HG02870 (cell line): ENCODE measurements around the gene FAAH.

Experiments used
- ATAC-seq: cut with Tn5 transposase; IDR thresholded peaks from one replicate; pipeline ENCODE4 v1.9.1; 2021; ENCODE audit warnings: mild to moderate bottlenecking, moderate library complexity; ENCODE audit not compliant: unreplicated experiment

The FAAH gene

DNA sequence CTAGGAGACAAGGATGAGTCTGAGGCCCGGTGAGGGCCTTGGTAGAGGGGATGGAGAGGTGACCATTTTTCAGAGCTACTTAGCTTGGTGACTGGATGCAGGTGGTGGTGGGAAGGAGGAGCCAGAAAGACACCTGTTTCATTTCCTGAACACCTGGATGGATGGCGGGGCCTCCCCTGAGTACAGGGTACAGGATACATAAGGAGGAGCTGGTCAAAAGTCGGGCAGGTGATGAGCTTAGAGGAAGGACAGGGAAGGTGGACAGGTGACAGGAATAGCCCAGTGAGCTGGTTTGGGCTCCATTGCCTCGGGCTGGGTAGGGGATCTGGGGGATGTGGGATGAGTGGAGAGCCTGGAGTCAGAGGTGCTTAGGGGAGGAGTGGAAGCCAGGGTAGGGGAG, 6.3 kb downstream of the FAAH start:
- ATAC-seq: no peak

DNA sequence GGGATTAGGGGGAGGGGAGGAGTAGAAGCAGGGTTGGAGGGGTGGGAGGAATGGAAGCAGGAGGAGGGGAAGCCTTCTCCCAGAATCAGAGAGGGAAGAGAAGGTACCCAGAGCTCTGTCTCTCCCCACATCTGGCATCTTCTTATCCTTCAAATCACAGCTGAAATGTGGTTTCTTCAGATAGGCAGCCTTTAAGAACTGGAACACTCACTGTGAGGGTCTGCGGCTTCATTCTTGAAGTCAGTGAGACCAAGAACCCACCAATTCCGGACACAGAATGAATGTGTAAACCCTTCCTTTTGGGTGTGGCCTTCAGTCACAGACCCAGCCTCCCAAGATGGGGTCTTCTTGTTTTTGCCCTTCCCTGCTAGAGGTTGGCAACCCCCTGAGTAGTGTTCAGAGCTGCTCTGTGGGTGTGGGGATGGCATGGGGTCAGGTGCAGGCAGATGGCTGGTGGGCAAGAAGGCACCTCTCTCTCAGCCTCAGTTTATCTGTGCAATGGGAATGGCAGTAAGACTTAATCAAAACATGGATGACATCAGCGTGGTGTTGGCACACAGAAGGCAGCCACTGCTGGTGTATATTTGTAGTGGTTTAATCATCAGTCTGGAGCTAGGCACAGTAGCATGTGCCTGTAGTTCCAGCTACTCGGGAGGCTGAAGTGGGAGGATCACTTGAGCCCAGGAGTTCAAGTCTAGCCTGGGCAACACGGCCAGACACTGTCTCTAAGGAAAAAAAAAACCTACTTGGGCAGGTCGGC, 7.2 kb downstream of the FAAH start:
- ATAC-seq: no peak

DNA sequence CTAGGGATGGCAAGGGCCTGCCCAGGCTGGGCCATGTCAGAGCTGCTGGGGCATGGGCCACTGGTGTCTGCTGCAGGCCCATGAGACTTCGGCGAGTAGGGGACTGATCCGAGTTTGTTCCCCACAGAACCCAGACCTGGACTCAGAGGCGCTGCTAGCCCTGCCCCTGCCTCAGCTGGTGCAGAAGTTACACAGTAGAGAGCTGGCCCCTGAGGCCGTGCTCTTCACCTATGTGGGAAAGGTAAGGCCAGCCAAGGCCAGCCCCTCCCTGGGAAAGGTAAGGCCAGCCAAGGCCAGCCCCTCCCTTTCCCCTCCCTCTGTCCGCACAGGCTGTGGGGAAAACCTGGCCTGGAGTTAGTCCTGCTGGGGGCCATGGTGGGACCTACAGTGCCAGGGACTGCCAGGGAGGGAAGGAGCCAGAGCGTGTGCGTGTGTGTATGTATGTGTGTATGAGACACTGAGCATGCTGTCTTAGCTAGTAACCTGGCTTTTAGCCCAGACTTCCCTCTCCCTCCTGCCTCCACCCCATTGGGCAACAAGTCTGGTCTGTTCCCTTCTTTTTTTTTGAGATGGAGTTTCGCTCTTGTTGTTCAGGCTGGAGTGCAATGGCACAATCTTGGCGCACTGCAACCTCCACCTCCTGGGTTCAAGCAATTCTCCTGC, 8.0 kb downstream of the FAAH start:
- ATAC-seq: no peak

DNA sequence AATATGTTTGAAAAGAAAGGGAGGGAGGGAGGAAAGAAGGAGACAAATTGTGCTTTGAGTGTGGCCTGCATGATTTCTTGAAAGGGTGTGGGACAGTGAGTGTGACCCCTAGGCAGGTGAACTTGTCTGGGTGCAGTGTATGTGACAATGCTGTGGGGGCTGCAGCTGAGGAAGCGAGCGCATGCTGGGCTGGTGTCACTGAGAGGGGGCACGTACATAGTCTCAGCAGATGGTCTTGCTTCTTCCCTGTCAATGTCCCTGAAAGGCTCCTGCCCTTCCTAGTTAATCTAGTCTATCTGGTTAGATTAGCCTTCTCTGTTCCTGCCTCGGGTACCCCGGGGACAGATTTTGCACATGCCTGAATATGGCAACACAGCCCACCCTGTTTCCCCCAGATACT, 9.8 kb downstream of the FAAH start:
- no peak for ATAC-seq

DNA sequence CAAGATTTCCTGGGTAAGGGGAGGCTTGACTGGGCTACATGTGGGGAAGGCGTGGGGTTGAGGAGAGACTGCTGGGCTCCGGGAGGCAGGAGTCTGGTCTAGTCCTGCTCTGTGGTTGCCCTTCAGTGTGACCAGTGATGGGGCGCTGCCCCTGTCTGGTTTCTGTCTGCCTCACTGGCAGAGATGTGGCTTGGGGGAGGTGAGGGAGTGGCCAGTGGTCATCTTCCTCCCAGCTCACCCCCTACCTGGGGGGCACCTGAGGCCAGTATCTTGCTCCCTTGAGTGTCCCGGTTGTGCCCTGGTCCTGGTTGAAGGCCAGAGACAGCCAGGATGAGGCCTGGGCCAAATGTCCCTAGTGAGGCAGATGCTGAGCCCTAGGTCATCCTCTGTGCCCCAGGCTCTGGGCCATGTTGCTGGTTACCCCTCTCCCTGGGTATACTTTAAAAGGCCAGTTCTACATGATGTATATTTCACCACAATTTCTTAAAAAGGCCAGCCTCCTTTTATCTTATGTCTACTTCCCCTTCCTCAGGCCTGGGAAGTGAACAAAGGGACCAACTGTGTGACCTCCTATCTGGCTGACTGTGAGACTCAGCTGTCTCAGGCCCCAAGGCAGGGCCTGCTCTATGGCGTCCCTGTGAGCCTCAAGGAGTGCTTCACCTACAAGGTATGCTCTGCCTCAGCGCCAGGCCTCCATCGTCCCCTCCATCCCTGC, 10.5 kb downstream of the FAAH start:
- no peak for ATAC-seq

DNA sequence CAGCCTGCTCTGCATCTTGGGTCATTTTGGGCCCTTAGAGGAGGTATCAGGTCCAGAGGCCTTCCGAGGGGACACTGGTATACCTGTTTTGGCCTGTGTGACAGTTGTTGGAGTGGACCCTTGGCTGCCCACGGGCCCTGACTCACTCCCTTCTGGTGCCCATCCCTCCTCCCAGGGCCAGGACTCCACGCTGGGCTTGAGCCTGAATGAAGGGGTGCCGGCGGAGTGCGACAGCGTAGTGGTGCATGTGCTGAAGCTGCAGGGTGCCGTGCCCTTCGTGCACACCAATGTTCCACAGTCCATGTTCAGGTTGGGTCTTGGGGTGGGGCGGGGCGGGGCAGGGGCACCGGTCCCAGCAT, 11.1 kb downstream of the FAAH start:
- ATAC-seq: no peak

DNA sequence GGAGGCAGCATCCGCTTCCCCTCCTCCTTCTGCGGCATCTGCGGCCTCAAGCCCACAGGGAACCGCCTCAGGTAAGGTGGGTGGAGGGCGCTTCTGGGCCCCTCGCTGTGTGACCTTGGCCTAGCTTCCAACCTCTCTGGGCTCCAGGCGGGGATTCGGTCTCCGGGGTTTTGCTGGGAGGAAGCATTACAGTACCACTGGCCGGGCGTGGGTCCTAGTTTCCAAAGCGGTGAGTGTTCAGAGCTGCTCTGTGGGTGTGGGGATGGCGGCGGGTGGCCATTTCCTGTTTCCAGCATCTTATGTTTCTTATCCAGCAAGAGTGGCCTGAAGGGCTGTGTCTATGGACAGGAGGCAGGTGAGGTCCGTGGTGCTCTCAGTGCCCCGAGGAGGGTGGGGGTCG, 11.6 kb downstream of the FAAH start:
- ATAC-seq: no peak

DNA sequence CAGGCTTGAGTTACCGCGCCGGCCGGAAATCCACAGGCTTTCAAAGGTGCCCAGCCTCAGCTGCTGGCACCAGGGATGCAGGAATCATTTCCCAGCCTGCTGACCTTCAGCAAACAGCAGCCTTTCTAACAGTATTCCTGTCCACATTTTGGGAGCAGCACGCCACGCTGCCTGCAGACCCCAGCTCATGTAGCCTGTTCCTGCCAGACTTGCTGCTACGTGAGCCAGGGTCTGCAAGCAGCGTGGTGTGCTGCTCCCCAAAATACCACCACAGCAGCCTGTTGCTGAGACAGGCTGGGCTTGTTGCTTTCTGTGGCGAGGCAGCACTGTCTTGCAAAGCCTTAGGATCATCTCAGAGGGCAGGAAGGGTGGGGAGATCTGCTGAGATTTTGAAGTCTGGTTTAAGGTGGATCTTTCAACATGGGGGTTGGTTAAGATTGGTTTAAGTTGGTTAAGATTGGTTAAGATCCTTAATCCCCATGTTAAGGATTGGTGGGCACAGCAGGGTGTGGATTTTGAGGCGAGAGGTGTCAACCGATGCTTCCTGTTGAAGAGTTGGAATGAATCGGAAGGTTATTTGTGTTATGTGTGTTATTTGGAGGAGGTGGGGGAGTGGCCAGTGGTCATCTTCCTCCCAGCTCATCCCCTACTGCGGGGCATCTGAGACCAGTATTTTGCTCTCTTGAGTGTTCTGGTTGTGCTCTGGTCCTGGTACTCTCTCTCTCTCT, 12.9 kb downstream of the FAAH start:
- no peak for ATAC-seq

DNA sequence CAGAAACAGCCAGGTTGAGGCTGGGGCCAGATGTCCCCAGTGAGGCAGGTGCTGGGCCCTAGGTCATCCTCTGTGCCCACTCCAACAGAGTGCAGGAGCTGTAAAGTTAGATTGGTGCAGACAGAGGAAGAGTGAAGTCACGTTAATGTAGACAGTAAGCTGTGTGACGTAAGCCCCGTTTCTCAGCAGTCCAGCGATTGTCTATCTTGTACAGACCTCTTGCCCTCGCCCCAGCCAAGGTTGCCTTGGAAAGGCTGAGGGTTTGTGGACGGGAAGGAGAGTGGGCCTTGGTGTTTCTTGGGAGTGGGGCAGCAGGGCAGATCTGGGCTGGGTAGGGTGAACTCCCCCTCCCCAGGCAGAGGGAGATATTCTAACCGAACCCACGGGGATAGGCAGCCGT, 13.5 kb downstream of the FAAH start:
- no peak for ATAC-seq

DNA sequence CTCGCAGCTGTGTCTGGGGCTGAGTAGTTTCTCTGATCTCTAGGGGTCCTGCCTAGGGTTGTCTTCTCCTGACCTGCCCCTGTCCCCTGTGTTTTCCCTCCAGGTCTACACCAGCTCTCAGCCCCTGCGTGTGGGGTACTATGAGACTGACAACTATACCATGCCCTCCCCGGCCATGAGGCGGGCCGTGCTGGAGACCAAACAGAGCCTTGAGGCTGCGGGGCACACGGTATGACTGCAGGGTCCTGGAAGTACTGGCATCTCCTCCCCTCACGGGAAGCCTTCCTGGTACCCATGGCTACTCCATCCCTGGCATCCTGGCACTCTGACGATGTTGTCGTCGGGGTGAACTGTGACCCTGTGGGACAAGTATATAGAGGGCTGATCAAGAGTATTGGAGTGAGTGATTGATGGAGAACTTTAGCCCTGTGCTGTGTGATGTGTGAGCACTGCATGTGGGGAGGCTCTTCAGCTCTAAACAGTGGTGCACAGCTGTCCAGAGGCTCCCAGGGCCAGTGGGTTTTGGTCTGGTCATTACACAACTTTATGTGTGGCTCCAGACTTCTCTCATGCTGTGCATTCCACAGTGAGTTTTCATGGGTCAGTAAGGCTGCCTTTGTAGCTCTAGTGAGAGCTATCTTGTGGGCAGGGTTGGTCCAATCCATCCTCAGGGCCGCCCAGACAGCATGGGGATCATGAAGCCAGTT, 14.4 kb downstream of the FAAH start:
- no peak for ATAC-seq

DNA sequence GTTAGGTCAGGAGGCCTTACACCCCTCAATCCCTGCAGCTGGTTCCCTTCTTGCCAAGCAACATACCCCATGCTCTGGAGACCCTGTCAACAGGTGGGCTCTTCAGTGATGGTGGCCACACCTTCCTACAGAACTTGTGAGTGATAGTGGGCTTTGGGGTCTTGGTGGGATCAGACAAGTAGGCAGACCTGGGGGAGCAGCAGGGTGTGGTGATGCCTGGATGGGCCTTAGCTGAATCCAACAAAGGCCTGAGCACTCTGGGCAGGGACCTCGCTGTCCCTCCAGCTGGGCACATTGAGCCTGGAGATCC, 14.9 kb downstream of the FAAH start:
- no peak for ATAC-seq

DNA sequence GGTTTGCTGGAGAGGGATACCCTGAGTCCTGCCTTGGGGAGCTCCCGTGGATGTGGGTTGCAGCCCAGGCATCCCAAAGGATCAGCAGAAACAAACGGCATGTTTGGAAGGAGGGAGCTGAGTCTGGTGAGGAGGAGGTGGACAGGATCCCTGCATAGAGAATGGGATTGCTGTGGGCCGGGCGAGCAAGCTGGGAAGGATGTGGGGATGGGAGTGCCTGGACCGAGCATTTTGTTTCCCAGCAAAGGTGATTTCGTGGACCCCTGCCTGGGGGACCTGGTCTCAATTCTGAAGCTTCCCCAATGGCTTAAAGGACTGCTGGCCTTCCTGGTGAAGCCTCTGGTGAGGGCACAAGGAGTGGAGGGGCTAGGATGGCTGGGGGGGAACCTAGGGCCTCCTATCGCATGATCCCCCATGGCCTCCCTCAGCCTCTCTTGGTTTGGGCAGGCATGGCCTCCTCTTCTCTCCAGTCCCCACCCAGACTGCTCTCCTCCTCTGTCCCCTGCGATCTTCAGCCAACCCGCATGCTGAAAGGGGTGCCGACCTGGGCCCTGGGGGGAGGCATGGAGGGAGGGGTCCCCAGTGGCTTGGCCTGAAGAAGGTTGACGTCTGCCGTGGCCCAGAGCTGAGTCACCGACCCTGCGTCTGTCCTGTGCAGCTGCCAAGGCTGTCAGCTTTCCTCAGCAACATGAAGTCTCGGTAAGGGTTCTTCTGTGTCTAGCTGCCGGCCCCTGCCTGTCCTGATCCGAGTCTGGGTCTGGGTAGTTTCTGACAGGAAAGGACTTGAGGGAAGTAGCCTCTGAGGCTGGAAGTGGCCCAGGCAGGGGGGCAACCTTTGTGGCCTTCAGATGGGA, 16.3 kb downstream of the FAAH start:
- ATAC-seq: no peak

DNA sequence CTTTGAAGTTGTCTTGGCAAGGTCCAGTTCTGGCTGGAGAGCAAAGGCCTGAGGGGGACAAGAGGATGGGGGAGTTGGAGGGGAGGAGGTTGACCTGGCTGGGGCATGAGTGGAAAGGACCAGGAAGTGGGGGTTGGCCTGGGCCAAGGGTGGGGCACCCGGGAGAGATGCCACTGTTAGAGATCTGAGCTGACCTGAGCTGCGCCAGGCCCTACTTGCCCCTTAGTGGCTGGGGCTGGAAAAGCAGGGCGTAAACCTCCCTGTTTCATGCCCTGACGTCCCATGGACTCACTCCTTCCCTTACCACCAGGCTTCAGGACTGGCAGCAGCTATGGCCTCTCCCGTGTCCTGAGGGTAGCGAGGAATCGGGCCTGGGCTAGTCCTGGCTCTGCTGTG, 16.9 kb downstream of the FAAH start:
- no peak for ATAC-seq

DNA sequence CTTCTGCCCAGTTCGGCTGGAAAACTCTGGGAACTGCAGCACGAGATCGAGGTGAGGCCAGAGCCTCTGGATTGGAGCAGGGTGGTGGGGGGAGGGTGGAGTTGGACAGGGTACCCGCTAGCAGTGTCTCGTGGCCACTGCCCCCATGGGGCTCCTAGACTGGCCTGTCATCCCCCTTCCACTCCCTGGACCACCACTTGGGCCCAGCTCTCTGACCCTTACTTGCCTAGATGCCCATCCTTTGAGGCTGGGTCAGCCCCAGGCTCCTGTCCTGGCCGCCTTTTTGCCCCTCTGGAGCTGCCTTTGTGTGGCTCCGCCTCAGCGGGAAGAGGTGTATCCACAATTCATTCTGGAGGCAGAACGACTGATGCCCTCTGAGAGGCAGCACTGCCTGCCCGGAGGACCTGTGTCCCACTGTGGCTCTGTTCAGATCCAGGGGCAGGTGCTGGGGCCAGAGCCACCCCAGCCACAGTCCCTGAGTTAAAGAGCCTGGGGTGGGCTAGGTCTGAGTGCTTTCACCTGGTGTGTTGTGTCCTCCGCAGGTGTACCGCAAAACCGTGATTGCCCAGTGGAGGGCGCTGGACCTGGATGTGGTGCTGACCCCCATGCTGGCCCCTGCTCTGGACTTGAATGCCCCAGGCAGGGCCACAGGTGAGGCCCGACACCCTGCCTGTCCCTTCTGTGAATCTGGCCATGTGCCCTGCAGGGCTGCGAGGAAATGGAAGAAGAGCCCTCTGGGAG, 17.7 kb downstream of the FAAH start:
- ATAC-seq: no peak

DNA sequence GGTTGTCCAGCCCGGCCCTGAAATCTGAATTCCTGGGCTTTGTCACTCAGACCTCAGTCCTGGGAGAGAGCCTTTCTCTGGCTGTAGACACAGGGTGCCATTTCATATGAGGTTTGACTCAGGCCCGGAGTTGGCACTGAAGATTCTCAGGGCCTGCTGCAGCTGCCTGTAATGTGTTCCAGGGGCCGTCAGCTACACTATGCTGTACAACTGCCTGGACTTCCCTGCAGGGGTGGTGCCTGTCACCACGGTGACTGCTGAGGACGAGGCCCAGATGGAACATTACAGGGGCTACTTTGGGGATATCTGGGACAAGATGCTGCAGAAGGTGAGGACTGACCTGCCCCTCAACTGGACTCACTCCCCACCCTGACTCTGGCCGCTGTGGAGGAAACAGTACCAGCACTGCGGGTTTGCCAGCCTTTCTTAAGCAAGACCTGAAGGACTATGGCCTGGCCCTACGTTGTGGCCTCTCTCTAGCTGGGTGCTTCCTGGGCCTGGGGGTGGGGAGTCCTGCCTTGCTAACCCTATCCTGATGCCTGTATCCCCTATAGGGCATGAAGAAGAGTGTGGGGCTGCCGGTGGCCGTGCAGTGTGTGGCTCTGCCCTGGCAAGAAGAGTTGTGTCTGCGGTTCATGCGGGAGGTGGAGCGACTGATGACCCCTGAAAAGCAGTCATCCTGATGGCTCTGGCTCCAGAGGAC, 18.9 kb downstream of the FAAH start:
- ATAC-seq: no peak

DNA sequence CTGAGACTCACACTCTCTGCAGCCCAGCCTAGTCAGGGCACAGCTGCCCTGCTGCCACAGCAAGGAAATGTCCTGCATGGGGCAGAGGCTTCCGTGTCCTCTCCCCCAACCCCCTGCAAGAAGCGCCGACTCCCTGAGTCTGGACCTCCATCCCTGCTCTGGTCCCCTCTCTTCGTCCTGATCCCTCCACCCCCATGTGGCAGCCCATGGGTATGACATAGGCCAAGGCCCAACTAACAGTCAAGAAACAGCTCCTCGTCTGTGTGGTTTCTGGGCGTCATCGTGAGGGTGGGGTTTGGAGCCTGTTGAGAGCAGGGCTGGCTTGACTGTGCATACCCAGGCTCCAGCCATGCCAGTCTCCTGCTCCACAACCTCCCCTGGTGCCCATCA, 19.5 kb downstream of the FAAH start:
- ATAC-seq: no peak

DNA sequence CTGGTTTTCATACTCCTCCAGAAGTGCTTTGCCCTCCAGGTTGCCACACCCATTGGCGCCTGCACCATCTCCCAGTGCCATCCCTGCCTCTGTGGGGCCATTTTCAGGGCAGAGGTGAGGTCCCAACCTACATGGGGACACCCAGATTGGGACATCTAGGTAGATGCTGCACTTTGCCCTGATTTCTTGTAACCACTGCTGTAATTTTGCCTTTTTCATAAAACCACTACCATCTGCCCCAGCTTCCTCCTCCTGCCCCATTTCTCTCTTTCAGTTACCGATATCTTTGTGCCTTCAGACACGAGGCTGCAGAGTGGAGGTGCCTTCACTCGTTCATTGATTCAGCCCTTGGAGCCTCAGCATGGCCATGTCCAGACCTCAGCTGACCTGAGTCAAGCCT, 21.4 kb downstream of the FAAH start:
- no peak for ATAC-seq

DNA sequence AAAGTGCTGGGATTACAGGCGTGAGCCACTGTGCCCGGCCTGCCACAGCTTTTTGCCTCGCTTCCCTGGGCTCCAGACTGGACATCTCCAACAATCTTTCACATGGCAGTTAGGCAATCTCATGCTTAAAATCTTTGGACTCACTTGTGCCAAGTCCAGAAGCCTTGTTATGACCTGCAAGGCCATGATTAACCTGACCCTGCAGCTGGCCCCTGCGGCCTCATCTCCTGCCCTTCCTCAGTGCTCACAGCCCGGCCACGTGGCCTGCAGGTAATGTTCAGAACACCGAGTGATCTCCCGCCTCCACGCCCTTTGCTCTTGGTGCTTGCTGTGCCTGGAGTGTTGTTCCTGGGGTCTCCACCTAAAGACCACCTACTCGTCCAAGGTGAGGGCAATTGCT, 24.9 kb downstream of the FAAH start:
- no peak for ATAC-seq

DNA sequence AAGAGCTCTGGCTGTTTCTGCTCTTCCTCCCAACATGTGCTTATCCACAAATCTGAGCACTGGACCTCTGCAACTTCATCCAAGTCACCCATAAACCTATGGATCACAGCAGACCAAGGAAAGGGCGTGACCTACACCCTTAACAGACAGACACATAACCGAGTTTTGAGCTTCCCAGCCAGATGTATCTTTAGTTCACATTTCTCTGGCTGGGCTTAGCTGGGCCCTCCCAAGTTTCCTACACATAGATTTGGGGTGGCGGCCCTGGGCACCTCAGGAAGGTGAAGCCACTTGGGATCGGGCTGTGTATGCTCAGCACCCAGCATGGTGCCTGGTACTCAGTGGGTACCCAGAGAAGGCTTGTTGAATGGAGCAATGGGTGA, 26.4 kb downstream of the FAAH start:
- ATAC-seq: no peak
